HG02943 (cell line): ENCODE measurements around the gene ANO6.

Source experiments
- ATAC-seq: cut with Tn5 transposase; IDR thresholded peaks from one replicate; pipeline ENCODE4 v1.9.1; 2021; ENCODE audit warnings: mild to moderate bottlenecking, low read depth, moderate library complexity; ENCODE audit not compliant: unreplicated experiment

The ANO6 gene

DNA sequence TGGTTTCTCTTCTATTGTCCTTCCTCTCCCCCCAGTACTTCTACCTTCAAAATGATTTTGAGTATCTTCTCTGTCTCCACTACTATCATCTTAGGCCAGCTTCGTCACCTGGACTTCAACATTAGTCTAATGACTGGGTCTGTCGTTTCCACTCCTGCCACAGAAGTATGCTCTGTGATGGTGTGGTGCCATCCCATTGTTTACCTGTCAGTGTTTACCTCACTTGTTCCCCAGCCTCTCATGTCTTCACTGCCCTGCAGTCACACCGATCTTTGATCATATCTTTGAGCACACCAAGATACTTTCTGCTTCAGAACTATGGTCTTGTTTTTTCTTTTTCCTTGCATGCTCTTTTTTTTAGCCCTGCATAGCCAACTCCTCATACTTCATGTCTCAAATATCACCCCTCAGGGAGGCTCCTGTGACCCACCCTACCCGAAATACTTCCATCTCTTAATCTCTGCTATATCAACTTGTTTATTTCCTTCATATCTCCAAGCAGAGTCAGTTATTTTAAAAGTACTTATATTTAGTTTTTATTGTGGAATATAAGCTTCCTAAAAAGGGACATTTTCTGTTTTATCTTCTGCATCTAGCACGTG lies 60.4 kb downstream of the ANO6 start:
- no peak for ATAC-seq

DNA sequence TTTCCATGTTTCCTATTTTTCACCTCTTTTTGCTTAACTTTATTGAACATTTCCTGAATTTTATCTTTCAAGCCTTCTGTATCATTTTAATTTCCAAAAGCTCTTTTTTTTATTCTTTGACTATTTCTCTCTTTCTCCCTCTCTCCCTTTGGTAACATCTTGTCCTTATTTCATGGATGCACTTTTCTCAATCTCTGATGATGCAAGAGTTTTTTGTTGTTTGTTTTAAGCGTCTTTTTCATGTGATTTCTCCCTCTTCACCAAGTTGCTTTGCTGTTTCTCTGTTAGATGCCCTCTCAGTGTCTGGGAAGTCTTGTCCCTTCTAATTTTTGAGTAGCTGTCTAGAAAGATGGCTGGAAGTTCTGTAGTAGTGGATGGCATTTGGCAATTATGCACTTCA lies 62.6 kb downstream of the ANO6 start:
- no peak for ATAC-seq

DNA sequence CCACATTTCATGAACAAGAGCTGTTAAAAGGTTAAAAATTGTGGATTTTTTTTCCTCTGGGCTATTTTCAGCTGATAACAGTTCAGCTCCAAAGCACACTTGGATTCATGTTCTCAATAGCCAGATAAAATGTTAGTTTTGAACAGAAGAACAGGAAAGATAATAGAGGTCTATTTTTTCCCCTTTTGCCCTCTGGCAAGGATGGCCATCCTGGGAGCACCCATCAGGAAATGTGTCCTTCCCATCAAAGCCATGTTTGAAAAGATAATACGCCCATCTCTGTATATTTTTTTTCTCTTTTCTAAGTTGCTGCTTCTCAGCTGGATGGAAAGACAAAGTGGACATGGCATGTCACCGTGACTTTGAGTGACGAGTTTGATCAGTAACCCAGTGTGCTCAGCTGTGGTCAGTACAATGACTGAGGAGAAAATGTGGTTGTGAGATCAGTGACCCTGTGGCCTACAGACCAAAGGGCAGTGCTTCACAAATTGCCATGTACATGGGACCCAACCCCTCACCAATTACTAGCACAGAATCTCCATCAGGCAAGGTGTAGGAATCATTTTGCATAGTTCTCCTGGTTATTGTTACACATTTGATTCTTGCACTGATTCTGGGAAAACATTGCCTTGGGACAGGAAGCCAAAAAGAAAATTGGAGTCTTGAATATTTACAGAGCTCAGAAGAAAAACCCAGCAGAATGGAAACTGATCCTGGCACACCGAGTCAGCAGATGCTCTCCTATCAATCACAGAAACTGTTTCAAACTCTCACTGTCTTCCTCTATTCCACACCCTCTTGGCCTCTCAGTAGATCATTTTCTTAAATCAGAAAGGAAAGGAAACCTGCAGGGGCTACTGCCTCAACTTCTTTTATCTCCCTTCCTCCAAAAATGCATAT lies 64.3 kb downstream of the ANO6 start:
- no peak for ATAC-seq

DNA sequence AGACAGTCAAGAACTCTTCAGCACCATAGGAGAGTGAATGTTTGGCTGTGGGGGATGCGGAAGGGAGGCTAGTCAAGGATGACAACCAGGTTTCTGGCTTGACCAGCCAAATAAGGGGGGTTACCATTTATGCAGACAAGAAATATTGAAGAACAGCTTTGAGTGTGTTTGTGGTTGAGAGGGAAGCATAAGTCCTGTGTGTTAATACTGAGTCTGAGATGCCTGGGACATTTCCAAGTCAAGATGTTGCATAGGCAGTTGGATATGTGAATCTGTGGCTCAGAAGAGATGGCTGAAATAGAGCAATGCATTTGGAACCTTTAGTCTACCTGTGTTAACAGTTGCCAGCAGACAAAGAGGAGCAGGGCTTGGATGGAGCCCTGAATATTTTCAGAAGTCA lies 66.1 kb downstream of the ANO6 start:
- ATAC-seq = no peak

DNA sequence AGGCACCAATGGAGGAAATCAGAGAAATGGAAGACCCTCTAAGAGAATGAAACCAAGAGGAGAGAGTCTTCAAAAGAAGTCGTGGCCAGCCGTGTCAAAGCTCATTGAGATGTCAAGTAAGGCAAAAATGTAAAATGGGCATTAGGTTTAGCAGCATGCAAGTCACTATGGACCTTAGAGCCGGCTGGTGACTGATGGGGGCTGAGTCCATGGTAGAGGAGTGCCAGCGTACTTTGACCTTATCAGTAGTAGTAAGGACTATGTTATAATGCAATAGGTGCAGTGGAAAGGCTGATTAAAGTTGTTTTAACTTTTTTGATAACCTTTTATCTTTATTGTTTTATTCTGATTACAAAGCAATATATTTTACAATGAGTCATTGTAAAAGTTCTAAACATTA lies 66.5 kb downstream of the ANO6 start:
- ATAC-seq = no peak

DNA sequence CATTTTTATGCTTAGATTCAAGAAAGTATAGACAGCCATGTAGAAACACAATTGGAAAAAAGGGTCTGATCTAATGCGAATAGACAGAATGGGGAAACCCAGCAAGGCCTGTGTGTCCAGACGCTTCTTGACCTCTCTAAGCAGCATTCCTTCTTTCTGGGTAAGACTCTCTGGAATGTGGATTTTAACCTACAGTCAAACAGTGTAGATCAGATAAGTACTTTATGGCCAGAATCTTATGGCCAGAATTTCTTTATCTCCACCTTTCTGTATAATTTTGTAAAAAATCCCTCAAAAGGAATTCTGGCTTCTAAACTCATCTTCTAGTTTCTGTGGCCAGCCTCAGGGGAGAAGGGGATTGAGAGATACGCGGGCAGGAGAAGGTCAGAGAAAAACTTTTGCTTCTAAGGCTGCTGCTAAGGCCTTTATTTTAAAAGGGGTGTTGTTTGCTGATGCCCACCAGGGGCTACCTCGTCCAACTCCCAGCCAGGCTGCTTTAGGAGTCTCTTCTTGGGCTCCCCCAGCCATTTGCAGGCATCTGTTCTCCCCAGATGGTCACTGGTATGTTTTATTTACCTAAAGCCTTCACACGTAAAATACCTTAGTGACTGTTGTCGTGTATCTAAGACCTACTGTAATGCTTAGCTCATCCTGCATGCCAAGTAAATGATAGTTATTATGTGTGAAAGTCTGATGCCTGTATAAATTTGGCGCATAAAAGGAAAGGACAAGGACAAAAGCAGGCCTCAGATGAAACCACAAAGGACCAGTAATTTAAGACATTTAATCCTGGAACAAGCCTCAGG lies 68.4 kb downstream of the ANO6 start:
- no peak for ATAC-seq

DNA sequence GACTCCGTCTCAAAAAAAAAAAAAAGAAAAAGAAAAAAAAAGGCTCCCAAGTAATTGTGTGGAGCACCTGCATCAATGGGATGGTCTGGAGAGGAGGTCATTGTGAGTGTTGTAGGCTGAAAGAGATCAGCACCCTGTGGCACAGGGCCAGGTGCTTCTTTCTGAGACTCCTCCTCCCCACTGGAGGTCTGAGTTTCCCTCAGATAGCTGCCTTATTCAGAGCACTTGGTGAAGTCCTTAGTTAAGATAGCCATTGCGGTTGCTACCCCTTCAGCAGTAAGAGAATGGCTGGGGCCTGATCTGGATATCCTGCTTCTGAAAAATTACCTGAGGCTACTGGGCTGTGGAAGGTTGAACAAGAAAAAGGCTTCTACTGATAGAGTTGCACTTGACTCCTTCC lies 69.8 kb downstream of the ANO6 start:
- no peak for ATAC-seq

DNA sequence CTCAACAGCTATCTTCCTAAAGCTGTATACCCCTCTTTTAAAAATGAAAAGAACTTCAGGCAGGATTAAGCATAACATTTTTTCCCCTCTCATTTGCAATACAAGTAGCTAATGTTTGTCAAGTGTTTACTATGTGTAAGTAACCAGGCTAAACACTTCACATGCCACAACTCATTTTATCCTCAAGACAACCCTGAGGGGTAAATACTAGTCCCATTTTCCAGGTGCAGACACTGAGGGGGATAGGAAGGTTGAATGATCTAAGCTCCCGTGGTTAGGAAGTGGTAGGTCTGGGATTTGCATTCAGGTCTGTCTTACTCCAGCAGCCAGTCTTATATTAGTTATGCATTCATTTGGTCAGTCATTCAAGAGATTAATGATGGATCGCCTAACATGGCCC lies 70.7 kb downstream of the ANO6 start:
- ATAC-seq = no peak

DNA sequence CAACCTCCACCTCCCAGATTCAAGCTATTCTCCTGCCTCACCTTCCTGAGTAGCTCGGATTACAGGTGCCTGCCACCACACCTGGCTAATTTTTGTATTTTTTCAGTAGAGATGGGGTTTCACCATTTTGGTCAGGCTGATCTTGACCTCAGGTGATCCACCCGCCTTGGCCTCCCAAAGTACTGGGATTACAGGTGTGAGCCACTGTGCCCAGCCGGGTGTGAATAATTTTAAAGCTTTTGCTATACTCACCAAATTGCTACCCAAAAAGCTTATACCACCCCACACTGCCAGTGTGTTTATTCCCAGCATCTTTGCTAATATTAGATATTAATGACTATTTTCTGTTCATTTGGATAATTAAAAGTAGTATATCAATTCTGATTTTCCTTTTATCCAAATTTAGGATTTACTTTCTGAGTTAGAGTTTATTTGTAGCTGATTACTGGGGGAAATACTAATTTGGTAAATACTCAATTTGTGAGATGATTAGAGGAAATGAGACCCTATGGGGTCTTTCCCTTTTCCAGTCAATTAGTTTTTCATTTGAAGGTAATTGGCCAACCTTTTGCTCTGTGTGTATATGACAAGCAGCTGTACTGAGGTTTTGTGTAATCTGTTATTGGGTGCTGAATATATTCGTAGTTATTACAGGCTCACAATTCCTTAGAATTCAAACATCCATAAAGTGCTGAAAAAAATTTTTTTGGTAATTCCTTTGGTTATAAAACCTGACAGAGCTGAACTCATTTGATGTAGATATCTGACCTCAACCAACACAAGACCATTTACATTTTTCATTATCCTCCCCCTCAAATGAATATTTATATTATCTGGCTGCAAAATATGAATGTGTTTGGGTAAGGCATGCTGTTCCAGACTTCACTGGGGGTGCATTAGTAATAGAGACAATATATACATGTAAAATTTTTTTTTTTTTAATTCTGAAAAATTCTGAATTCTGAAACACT lies 73.6 kb downstream of the ANO6 start:
- ATAC-seq = no peak

DNA sequence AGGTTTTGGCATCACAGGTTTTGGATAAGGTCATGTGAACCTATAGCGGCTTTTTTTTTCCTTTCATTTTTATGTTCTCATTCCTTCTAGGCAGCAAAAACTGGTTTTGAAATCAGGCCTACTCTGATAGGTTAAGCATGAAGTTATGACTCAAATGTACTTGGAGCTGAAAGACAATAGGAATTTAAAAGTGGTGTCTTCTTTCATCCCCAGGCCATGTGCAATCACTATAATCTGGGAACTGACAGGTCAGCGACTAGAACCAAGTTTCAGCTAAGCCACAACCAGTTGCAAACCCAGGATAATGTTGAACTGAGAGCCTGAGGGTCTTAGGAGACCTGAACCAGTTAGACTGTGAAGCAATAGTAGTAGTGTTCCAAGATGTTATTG lies 74.3 kb downstream of the ANO6 start:
- no peak for ATAC-seq

DNA sequence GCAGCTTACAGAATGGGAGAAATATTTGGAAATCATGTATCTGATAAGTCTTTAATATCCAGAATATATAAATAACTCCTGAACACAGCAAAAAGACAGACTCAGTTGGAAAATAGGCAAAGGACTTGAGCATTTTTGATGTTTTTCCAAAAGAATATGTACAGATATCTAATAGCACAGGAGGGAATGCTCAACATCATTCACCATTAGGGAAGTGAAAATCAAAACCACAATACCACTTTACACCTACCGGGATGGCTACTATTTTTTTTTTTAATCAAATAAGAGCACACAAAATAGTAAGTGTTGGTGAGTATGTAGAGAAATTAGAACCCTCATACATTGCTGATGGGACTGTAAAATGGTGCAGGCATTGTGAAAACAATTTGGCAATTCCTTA lies 75.6 kb downstream of the ANO6 start:
- no peak for ATAC-seq

DNA sequence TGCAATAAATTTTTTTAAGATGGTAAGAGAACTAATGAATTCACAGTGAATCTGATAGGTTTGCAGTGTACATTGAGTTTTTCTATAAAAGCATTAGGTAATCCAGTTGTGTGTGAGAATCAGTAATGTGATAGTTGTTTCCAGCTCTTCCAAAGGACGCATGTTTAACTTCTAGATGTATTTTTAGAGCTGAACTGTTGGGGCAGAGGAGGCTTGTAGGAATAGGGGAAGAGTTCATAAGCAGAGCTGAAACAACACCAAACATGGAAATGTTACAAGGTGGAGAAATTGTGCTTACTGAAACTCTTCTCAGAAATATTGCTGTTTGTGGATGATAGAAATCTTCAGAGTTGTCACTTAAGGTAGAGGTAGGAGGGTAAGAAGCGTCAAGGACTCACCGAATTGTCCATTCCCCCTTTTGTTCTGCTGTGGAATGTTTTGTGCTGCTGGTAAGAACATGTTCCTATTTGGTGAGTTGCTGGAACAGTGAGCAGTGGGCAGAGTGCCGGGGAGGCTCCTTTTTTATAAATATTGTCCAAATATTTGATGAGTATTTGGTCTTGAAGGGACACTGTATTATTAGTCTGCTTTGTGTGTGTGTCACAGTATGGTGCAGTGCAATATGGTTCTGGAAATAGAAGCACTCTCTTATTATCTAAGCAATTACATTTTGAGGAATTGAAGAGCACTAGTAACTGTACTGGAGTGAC lies 76.7 kb downstream of the ANO6 start:
- no peak for ATAC-seq

DNA sequence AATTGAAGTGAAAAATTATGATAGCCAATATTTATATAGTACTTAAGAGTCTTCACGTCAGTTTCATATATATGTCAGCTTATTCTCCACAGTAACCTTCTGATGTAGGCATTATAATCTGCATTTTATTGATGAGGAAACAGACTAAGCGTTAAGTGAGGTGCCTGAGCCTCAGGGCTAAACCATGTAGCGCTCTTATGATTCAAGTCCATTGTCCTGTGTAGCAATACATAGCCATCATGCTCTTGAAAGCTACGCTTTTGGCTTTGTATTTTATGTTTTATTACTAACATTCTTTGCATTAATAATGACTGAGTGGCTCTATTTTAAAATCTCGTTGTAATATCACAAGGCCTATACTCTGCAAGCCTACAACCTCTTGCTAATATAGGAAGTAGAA lies 79.0 kb downstream of the ANO6 start:
- ATAC-seq = no peak

DNA sequence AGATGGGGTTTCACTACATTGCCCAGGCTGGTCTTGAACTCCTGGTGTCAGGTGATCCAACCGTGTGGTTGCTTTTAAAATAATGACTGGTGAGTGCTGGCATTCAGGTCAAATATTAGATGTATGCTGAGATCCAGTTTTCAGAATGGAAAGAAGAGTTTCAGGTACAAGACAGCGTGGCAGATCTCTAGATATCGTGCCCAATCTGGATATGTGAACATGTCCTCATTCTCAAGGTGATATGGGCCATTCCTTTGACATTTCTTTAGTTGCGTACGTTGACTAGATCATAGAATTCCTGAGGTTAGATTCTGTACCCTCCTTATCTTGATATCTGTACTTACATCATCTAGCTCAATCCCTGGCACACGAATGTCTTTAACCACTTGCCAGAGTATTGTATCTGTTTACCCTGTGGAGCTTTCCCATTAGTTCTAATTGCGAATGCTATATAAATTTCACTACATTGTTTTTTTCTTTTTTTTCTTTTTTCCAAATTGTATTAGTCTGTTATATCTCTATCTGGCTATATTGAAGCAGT lies 80.2 kb downstream of the ANO6 start:
- no peak for ATAC-seq

DNA sequence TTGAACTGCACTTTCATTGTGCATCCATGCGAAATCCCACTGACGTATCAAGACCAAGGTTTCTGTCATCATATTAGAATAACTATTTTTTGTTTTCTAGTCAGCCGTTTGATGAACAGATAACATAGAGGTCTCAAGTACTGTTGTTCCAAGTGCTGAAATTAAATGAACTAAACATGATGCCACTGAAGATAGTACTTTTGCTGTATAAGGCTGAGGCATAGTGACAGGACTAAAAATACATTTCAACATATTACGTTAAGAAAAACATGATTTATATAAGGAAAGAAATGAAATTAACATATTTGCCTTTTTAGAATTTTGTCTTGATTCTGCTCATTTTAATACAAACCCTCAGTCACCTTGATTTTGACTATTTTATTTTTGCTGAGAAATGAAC lies 82.2 kb downstream of the ANO6 start:
- ATAC-seq = no peak

DNA sequence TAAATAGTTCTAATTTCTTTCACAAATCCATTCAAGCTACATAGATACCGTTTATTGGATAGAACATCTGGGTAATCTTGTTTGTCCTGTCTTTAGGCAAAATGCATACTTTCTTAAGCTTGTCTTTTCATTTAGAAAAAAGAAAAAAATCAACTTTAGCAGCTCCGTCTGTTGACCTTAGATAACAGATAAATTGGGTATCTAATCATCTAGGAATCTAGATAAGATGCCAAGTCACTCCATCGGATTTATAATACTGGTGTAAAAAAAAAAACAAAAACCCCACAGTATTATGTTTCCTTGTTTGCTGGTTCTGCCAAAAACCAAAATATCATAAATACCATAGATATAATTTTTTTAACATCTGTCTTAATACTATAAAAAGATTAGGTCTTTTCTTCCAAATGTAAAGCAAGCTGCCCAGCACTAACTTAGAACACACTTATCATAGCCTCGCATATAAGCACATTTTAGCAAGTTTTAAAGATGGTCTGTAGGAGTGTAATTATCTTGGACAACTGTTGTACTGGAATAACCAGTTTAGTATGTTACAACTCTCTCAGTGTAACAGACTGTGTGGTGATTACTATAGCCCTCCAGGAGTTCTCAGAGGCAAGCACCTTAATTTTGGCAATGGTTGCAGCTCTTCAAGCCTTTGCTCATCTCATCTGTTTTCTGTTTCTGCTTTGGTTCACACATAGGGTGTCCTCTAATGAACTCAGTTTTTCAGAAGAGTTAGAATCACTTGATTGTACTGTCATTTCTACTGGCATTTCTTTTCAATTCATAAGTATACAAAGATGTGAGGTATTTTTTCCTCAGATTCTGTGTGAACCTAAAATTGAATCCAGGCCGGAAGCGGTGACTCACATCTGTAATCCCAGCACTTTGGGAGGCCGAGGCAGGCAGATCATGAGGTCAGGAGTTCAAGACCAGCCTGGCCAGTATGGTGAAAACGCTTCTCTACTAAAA lies 83.1 kb downstream of the ANO6 start:
- ATAC-seq = no peak

DNA sequence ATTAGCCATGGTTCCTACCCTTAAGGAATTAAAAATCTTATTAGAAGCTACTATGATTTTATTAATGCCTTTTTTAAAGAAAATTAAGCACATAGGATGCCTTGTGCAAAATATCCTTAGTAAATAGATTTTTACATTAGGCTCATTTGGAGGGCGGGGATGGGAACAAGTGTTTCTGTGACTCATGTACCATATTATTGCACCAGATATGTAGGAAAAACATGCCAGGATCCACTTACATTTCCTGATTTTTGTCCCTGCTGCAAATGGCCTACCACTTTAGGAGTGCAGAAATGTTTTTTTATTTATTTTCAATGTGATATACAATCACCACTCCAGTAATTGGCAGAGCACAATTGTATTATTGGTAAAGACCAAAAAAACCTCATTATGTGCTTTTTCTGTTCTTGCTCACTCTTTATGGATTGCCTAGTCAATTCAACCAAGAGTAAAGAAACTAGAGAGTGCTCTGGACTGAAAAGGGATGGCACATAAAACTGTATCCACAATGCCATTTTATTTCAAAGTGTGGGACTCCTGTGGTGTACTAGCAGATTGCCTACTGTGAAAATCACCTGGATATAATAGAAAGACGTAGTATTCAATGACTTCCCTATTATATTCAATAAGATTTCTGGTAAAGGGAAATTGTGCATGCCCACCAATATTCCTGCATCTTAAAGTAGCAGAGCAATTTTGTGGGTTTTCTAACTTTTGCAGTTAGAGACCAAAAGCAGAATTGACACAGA lies 86.9 kb downstream of the ANO6 start:
- ATAC-seq = no peak

DNA sequence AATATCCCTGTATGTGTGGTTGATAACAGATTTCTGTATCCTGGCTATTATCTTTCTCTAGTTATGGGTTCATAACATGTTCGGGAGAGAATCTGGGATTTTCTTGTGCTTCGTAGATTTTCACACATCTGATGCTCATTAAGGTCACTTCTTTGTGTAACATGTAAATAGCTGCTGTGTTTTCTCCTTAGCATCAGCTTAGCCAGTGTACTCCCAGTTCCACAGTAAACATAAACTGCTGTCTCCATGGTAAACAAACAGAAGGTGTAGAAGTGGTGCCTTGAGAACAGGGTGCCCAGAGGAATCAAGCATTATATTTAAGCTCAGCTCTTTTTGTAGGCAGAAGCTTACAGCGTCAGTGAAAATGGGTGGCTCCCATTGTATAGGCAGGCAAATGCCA lies 88.0 kb downstream of the ANO6 start:
- ATAC-seq = no peak
